Aorta (tissue), 5 donors: Measurements from ENCODE around the gene TMUB1. TPM values are rescaled to one million over a fixed set of nuclear protein-coding genes. Genes with fewer than 3 reads are reported as not detected.

Experiments used
- ATAC-seq: fragments of 200-7000 bp; cut with Tn5 transposase; one replicate; pipeline ENCODE4 v1.9.1; 2022; ENCODE audit warnings: moderate library complexity; ENCODE audit not compliant: low FRiP score
- DNase-seq, 2 donors: peaks; one replicate each; pipeline ENCODE4 v3.0.0-alpha.2; 2020
- H3K27ac ChIP-seq, 2 donors: one replicate each; pipeline ENCODE4 v1.5.1; 2013; ENCODE audit warnings: low read length in 2 of 2, mild to moderate bottlenecking in 2 of 2, moderate library complexity in 2 of 2, control low read depth in 1 of 2, inconsistent platforms in 1 of 2, low read depth in 1 of 2
- H3K27me3 ChIP-seq, 2 donors: one replicate each; pipeline ENCODE4 v1.6.1; 2013; ENCODE audit warnings: control low read depth in 1 of 2, low read length in 1 of 2, mild to moderate bottlenecking in 1 of 2, moderate library complexity in 1 of 2; ENCODE audit not compliant: insufficient read depth in 2 of 2, control insufficient read depth in 1 of 2
- H3K36me3 ChIP-seq, 2 donors: one replicate each; pipeline ENCODE4 v1.6.1; 2013; ENCODE audit warnings: control low read depth in 1 of 2, low read length in 1 of 2, mild to moderate bottlenecking in 1 of 2; ENCODE audit not compliant: insufficient read depth in 2 of 2, control insufficient read depth in 1 of 2
- H3K4me1 ChIP-seq, 2 donors: one replicate each; pipeline ENCODE4 v1.6.1; 2013; ENCODE audit warnings: low read length in 2 of 2, control low read depth in 1 of 2, mild to moderate bottlenecking in 1 of 2, moderate library complexity in 1 of 2; ENCODE audit not compliant: insufficient read depth in 2 of 2, control insufficient read depth in 1 of 2
- H3K4me3 ChIP-seq, 2 donors: one replicate each; pipeline ENCODE4 v1.5.1; 2013; ENCODE audit warnings: low read length in 2 of 2, control low read depth in 1 of 2, mild to moderate bottlenecking in 1 of 2
- H3K9me3 ChIP-seq: one replicate; pipeline ENCODE4 v1.6.1; 2013; ENCODE audit warnings: mild to moderate bottlenecking, low read length; ENCODE audit not compliant: control insufficient read depth
- WGBS, 2 donors: extraction: QIAGEN DNeasy Blood & Tissue Kit; methylation state at CpG; one replicate each; pipeline ENCODE4 v1.1.7; 2013; 5-methylcytosine and 5-hydroxymethylcytosine counted together
- intact Hi-C, 2 donors: fragments of 100-400 bp; cut with DNase I; formaldehyde crosslinking; loops; one replicate each; pipeline versions ENCODE4 v1.14.2 to v1.15.0; 2022
- polyA plus RNA-seq, 2 donors: library from polyadenylated mRNA; stranded (reverse); fragments of 200-250 nt; gene quantifications; one replicate each; pipeline ENCODE4 v1.2.3, GENCODE V29; 2013
- total RNA-seq, 2 donors: library from RNA; stranded (reverse); fragmentation: NEBNext Ultra II Directional; extraction: Animal tissue kit (Norgen Biotek cat#: 25700); gene quantifications; one replicate each; pipeline ENCODE4 v1.2.1, GENCODE V29; 2021
- donor health status: healthy with polysubstance abuse.
- donor health status: Bipolar disorder and iron deficiency.
- donor health status: DM: no; HTN: no; CAD: no.
- donor health status: DM: no; HTN: no; CAD: no.
- donor health status: DM: yes; HTN: yes; CAD: no.

Gene TMUB1
- total and polyA plus RNA-seq, 4 donors: 19.0 to 72.4 (median 33.3) TPM

DNA sequence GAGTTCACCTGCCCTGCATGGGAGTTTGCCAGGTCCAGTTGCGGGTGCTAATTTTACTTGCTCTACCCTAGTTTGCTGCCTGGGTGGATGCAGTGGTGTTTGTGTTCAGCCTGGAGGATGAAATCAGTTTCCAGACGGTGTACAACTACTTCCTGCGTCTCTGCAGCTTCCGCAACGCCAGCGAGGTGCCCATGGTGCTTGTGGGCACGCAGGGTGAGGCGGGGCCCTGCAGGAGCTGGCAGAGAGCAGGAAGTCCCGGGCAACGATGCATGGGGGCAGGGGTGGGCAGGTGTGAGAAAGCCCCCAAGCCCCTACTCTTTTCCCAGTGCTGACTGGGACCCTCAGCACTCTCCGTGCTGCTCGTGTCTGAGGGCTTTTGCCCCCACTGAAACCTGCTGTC lies 34.3 kb upstream of the TMUB1 start:
- intact Hi-C loops: no loop called here

DNA sequence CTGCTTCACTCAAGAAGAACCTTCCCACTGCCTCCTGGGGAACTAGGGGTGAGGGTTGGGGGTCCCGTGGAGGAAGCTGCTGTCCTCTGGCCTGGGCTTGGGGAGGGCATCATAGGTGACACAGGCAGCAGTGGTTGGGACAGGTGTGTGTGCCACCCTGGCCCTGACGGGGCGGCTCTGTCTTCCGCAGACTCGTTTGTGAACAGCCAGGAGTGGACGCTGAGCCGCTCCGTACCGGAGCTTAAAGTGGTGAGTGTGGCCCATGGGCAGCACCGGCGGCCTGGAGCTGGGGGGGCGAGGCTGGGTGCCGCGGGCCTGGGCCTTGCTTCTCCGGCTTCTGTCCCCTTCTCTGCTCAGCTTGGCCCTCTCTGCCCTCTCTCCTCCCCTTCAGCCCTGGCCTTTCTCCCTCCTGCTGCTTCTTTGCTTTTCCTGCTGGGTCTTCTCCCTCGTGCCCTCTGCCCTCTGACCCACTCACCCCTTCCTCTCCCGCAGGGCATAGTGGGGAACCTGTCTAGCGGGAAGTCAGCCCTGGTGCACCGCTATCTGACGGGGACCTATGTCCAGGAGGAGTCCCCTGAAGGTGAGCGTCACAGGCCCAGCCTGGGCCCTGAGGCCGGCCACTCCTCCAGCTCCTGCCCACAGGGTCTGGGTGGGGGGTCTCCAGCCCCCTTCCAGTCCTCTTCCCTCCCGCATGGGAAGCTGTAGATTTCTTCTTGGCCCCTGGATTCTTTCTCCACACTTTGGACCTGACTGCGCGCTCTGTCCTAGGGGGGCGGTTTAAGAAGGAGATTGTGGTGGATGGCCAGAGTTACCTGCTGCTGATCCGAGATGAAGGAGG lies 33.5 kb upstream of the TMUB1 start:
- ATAC-seq (no peak), DNase-seq (no peak)
- WGBS, 2 donors: 94 to 95% methylated on average over 26 to 27 of the region's 27 CpGs
- Histone ChIP-seq H3K9me3 (no peaks in the 10 kb centered on the region), H3K36me3 (peaks cover 0 to 4% of the 10 kb centered on the region in 2 donors), H3K27me3 (no peaks in the 10 kb centered on the region), H3K27ac (no peak overlapping the region), H3K4me1 (no peaks in the 10 kb centered on the region), H3K4me3 (no peak overlapping the region)
- intact Hi-C loops: no loop called here

More for the DNA sequence above, 34.3 kb upstream of the TMUB1 start:
- H3K36me3 ChIP-seq: peaks cover 0 to 4% of the 10 kb centered on the region in 2 donors
- no peak overlapping the region for H3K4me3 ChIP-seq
- H3K9me3 ChIP-seq: no peaks in the 10 kb centered on the region
- DNase-seq (no peak), ATAC-seq (no peak)
- H3K27ac ChIP-seq: no peak overlapping the region
- no peaks in the 10 kb centered on the region for H3K4me1 ChIP-seq
- no peaks in the 10 kb centered on the region for H3K27me3 ChIP-seq
- WGBS, 2 donors: 94% methylated on average over 12 of the region's 12 CpGs

DNA sequence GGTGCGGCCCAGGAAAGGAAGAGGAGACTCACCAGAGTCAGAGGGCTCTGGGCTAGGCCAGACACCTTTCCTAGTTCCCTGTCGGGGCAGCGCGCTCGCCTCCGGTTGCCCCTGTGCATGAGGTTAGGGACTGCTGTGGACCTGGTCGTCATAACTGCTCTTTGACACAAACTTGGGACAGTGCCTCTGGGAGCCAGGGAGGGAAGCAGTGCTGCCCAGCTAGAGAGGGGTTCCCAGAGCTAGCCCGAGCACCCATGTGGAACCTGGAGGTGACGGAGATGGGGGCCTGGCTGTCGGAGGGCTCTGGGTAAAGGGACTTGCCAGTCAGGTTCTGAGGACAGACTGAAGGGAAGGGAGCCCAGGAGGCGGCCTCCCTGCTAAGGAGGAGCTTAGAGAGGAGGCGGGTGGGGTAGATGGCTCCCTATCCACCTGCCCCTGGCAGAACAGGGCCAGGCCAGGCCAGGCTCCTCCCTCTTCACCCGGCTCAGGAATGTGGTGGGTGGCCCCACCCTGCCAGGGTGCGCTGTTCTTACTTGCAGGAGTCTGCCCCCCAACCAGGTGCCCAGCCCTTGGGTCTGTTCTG lies 32.6 kb upstream of the TMUB1 start:
- WGBS, 2 donors: 84 to 85% methylated on average over 14 of the region's 14 CpGs
- no peaks in the 10 kb centered on the region for H3K9me3 ChIP-seq
- ATAC-seq (no peak), DNase-seq (no peak)
- H3K36me3 ChIP-seq: peaks cover 0 to 4% of the 10 kb centered on the region in 2 donors
- no peaks in the 10 kb centered on the region for H3K4me1 ChIP-seq
- H3K4me3 ChIP-seq: no peak overlapping the region
- intact Hi-C loops: no loop called here
- H3K27me3 ChIP-seq: no peaks in the 10 kb centered on the region
- H3K27ac ChIP-seq: no peak overlapping the region

DNA sequence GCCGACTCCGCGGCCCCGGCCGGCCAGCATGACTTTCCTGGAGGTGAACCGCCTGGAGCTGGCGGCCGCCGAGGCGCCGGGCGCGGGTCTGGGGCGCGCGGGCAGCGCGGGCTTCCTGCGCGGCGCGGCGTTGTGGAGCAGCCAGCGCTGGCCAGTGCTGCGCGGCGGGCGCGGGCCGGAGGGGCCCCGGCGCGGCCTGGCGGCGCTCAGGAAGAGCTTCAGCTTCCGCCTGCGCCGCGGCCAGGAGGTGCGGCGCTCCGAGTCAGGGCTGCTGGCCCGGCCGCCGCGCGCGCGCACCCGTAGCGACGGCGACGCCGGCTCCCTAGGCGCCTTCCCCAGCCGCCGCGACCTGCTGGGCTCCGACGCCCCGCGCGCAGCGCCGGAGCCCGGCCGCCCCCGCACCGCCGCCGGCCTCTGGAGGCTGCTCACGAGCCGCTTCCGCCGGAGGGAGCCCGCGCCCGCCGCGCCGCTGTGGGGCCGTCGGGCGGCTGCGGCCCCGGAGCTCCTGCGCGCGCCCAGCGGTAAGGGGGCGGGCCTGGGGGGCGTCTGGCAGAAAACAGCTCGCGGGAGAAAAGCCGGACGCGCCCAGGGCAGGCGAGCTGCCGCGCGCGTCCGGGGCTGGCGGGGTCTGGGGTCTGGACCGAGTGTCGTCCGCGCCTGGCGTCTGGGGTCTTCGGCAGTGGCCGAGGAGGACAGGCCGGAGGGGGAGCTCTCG lies 32.0 kb upstream of the TMUB1 start:
- Histone ChIP-seq H3K27ac (no peak overlapping the region), H3K4me1 (no peaks in the 10 kb centered on the region), H3K4me3 (peak overlapping the region; percentile 17 to 35), H3K36me3 (peaks cover 0 to 4% of the 10 kb centered on the region in 2 donors), H3K9me3 (no peaks in the 10 kb centered on the region), H3K27me3 (no peaks in the 10 kb centered on the region)
- ATAC-seq (no peak), DNase-seq (no peak)
- 9 to 12% methylated on average over 55 to 114 of the region's 114 CpGs for WGBS, 2 donors
- intact Hi-C loops: no loop called here

DNA sequence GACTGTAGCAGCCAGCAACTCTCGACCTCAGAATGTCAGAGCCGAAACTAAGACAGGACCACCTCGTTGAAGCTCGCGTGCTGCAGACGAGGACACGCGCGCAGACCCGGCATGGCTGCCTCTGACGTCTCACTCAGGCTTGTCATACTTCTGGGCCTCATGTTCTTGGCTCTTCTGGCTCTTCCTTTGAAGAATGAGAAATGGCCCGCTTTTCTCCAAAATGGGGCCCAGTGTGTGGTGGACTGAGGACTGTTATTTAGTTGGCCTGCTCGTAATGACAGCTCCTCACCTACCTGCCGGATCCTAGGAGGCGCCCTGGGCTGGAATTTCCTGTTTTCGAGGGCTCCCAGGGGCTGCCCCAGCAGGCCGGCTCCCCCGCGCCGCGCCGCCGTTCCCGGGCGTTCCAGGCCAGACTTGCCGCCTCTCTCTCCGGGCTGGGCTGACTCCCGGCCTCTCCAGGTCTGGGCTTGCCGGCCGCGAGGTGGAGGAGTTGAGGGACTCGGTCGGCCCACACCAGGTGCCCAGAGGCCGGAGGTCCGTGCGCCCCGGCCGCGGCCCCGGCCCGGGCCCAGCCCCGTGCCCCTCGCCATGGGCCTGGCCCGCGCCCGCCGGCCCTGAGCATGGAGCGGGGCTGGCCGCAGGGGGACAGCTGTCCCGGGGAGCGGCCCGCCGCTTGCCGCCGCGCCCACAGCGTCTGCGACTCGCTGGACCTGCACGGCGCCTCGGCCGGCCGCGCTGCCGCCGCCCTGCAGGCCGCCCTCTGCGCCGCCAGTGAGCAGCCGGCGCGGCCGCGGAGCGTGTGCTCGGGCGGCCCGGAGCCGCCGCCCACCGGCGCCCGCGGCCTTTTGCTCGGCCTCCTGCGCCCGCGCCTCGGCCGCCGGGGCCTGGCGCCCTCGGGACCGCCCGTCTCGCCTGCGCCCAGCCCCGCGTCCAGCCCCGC lies 31.1 kb upstream of the TMUB1 start:
- H3K27ac ChIP-seq: no peak overlapping the region
- ATAC-seq (no peak), DNase-seq (no peak)
- peak overlapping the region; percentile 17 to 35 for H3K4me3 ChIP-seq
- no peaks in the 10 kb centered on the region for H3K9me3 ChIP-seq
- 30 to 53% methylated on average over 55 to 101 of the region's 101 CpGs for WGBS, 2 donors
- no peaks in the 10 kb centered on the region for H3K4me1 ChIP-seq
- intact Hi-C loops: loop anchor here (5.0 kb wide), 3 partner anchors 87 to 217 kb away; partner anchors contain the start of gene ABCB8 (in 2 of the 2)
- H3K36me3 ChIP-seq: peaks cover 0 to 2% of the 10 kb centered on the region in 2 donors
- H3K27me3 ChIP-seq: no peaks in the 10 kb centered on the region

DNA sequence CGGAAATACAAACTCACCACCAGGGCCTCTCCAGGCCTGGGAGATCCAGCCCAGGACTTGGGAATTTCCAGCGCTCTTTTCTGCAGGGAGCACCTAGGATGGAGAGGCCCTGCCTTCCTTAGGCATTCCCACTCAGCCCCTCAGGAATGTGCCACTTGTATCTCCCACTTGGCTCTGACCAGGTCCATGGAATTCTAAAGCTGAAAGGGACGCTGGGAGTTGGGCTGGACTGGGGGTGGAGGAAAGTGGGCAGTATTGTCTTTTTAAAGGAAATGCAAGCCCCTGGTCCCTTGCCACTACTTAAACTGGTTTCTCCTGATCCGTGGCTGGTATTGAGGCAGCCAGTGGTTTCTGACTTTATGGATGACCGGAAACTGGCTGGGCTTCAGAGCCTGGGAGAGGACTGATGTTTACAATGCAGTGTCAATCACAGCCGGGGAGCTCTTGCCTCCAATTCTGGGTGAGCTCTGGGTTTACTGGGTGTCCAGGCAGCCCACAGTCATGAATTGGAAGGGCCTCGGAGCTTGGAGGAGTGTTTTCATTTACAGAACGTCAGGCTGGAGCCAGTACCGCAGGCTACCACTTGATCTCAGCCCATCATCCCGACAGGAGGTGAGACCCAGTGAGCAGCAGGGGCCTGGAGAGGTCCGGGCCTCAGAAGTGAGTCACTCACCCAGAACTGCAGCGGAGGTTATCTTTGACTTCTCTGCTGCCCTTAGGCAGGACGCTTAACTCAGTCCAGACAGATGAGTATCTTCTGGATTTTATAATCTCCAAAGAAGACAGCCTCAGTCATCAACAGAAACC lies 30.3 kb upstream of the TMUB1 start:
- 91 to 92% methylated on average over 13 of the region's 13 CpGs for WGBS, 2 donors
- no peak overlapping the region for H3K4me3 ChIP-seq
- no peaks in the 10 kb centered on the region for H3K4me1 ChIP-seq
- DNase-seq: no peak
- intact Hi-C loops: loop anchor here (5.0 kb wide), 3 partner anchors 86 to 216 kb away; partner anchors contain the start of gene ABCB8 (in 2 of the 2)
- H3K36me3 ChIP-seq: peaks cover 0 to 2% of the 10 kb centered on the region in 2 donors
- no peak overlapping the region for H3K27ac ChIP-seq
- H3K27me3 ChIP-seq: no peaks in the 10 kb centered on the region
- no peak for ATAC-seq
- no peaks in the 10 kb centered on the region for H3K9me3 ChIP-seq

DNA sequence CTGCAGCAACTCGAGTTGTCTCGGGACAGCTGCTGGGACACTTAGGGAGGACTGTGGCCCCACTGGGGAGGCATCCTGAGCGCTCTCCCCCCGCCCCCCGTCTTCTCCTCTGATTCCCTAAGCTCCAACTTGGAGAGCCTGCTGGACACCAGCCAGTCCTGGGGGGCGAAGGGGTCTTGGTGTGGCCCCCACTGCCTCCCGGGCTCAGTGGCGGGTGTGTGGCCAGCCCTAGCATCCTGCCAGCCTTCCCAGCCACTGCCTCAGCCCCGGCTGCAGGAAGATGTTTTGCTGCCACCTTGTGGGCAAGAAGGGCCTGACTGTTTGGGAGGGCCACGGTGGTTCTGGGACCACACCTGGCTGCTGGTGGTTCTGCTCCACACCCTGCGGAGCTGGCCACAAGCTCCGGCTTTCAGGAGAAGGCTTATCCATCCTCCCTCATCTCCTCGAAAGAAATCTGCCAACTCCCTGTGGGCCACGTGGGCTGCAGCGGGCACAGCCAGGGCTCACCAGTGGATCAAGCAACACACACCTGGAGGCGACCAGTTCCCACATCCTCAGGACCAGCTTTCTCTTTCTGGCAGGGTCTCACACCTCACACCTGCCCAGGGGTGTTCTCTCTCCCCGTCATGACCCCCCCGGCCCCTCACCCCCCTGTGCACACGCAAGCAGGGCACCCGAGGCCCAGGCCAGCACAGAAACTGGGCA lies 27.8 kb upstream of the TMUB1 start:
- DNase-seq (peak; percentile 83 to 93), ATAC-seq (peak; percentile 83)
- no peak overlapping the region for H3K4me3 ChIP-seq
- H3K27ac ChIP-seq: no peak overlapping the region
- H3K36me3 ChIP-seq: no peaks in the 10 kb centered on the region
- no peaks in the 10 kb centered on the region for H3K4me1 ChIP-seq
- 33 to 39% methylated on average over 15 to 20 of the region's 20 CpGs for WGBS, 2 donors
- intact Hi-C loops: loop anchor here (2.0 to 5.0 kb wide), 4 partner anchors 24 to 214 kb away; partner anchors contain the start of genes ABCB8 (in 2 of the 2) and AGAP3 (in 1 of the 2)
- no peaks in the 10 kb centered on the region for H3K9me3 ChIP-seq
- no peaks in the 10 kb centered on the region for H3K27me3 ChIP-seq
